K562 (cell line): ENCODE data around the gene CABP2. TPM values are rescaled to one million over a fixed set of nuclear protein-coding genes. Genes with fewer than 3 reads are reported as not detected.
A peak's percentile ranks its signal among the peaks of the same experiment; 100 is the strongest.
"Not testable (repeated sequence)": the region's sequence is repeated elsewhere in the genome, so short reads cannot be mapped to it uniquely, and the experiment has no call there.

Experiments
- ATF1 ChIP-seq, 2 experiments: fragments of 450-650 bp in 1 of 2; IDR thresholded peaks; 2 replicates each; pipeline ENCODE4 v1.6.1; 2016; ENCODE audit warnings: missing compliant biosample characterization in 1 of 2, missing genetic modification characterization in 1 of 2
- CBFA2T3 ChIP-seq: fragments of 450-650 bp; IDR thresholded peaks from 2 replicates; pipeline ENCODE4 v1.6.1; 2017
- ESRRA ChIP-seq: fragments of 450-650 bp; IDR thresholded peaks from 2 replicates; pipeline ENCODE4 v1.6.1; 2014; ENCODE audit warnings: low read depth, mild to moderate bottlenecking, moderate library complexity, borderline replicate concordance
- FOSL1 ChIP-seq: fragments of 200-800 bp; sonication (Bioruptor generic); conservative IDR thresholded peaks from 2 replicates; pipeline ENCODE4 v1.6.1; 2016; ENCODE audit warnings: missing genetic modification characterization, missing compliant biosample characterization
- HSF4 ChIP-seq: fragments of 250-450 bp; sonication (Bioruptor Pico); IDR thresholded peaks from 2 replicates; pipeline ENCODE4 v2.1.2; 2022; ENCODE audit warnings: mild to moderate bottlenecking, moderate library complexity, borderline replicate concordance
- IFI16 ChIP-seq: fragments of 250-450 bp; sonication (Bioruptor Pico); IDR thresholded peaks from 2 replicates; pipeline ENCODE4 v2.1.2; 2022; ENCODE audit warnings: mild to moderate bottlenecking, inconsistent platforms
- JUND ChIP-seq, 2 experiments: IDR thresholded peaks; 2 replicates in 1 of 2; 3 replicates in 1 of 2; pipeline ENCODE4 v1.6.1; 2011; ENCODE audit warnings: borderline replicate concordance in 2 of 2, low read depth in 2 of 2, low read length in 2 of 2, improper control_type of control experiment in 1 of 2, missing biosample characterization in 1 of 2, missing genetic modification characterization in 1 of 2, missing genetic modification reagents in 1 of 2
- MGA ChIP-seq: fragments of 450-650 bp; IDR thresholded peaks from 2 replicates; pipeline ENCODE4 v1.6.1; 2016; ENCODE audit warnings: mild to moderate bottlenecking, moderate library complexity
- RFX7 ChIP-seq: fragments of 250-450 bp; sonication (Bioruptor Pico); IDR thresholded peaks from 2 replicates; pipeline ENCODE4 v1.5.1; 2021; ENCODE audit warnings: mild to moderate bottlenecking
- SMARCA4 ChIP-seq: fragments of 450-650 bp; IDR thresholded peaks from 2 replicates; pipeline ENCODE4 v1.6.1; 2016
- TAF9B ChIP-seq: fragments of 450-650 bp; IDR thresholded peaks from 2 replicates; pipeline ENCODE4 v1.6.1; 2018; ENCODE audit warnings: mild to moderate bottlenecking; ENCODE audit not compliant: partially characterized antibody
- TCFL5 ChIP-seq: fragments of 250-450 bp; sonication (Bioruptor Pico); conservative IDR thresholded peaks from 2 replicates; pipeline ENCODE4 v1.6.1; 2021; ENCODE audit warnings: mild to moderate bottlenecking, moderate library complexity, matching md5 sums
- ZFP1 ChIP-seq: fragments of 450-650 bp; formaldehyde crosslinking; IDR thresholded peaks from 2 replicates; pipeline ENCODE4 v1.4.0; 2020; ENCODE audit warnings: mild to moderate bottlenecking, mixed read lengths
- ZNF133 ChIP-seq: fragments of 250-450 bp; sonication (Bioruptor Pico); IDR thresholded peaks from 2 replicates; pipeline ENCODE4 v1.4.0; 2020; ENCODE audit warnings: mild to moderate bottlenecking
- ZNF561 ChIP-seq: fragments of 450-650 bp; formaldehyde crosslinking; conservative IDR thresholded peaks from 2 replicates; pipeline ENCODE4 v1.4.0; 2020; ENCODE audit warnings: mild to moderate bottlenecking, moderate library complexity
- ZNF589 ChIP-seq: fragments of 200-800 bp; sonication (Bioruptor generic); IDR thresholded peaks from 2 replicates; pipeline ENCODE4 v1.6.1; 2016; ENCODE audit warnings: low read depth, missing genetic modification characterization, missing compliant biosample characterization
- ZNF668 ChIP-seq: fragments of 250-450 bp; sonication (Bioruptor Pico); IDR thresholded peaks from 2 replicates; pipeline ENCODE4 v1.8.0; 2022; ENCODE audit warnings: mild to moderate bottlenecking, inconsistent platforms
- polyA plus RNA-seq, 8 experiments: library from polyadenylated mRNA; depleted of rRNA in 4 of 8; stranded (reverse) in 5 of 8; unstranded in 3 of 8; fragments of >200 nt; fragmentation: Nextera tagmentation in 2 of 8; fragmentation: Illumina TruSeq in 1 of 8; extraction: Ambion mirVana in 2 of 8; extraction: Trizol in 1 of 8; gene quantifications; 2 replicates each; pipeline versions ENCODE4 v1.2.1 to v1.2.3, GENCODE V29; 2011 to 2014; ENCODE audit warnings: inconsistent platforms in 1 of 8, missing spikeins in 1 of 8
- total RNA-seq, 7 experiments: library from RNA; depleted of rRNA in 6 of 7; stranded (reverse); fragments of >200 nt in 6 of 7; fragmentation: Illumina TruSeq in 2 of 7; extraction: Trizol in 2 of 7; gene quantifications; 2 replicates each; pipeline versions ENCODE4 v1.2.1 to v1.2.3, GENCODE V29; 2011 to 2021; ENCODE audit warnings: low replicate concordance in 1 of 7

The CABP2 gene
- total and polyA plus RNA-seq, 9 of the 15 experiments (the other 6 are each of a cell fraction or from before 2014, with no cell fraction given) = not detected

GRCh38 chr11:67563705-67564114, 40.5 kb upstream of the CABP2 start (continued):
- peak; percentile 72; the same call in 1 of the 2 replicates for TF ChIP-seq RFX7
- peak; percentile 94; the same call in 1 of the 2 replicates for TF ChIP-seq HSF4 (CRISPR knock-in tag)
- peak; percentile 98 for TF ChIP-seq FOSL1 (tag)
- peak; percentile 72 for TF ChIP-seq ESRRA
- peak; percentile 93 for TF ChIP-seq ZNF589 (CRISPR knock-in tag)
- not testable (repeated sequence) for TF ChIP-seq ATF1 (CRISPR knock-in tag; IDR thresholded peaks at IDR 0.05)
- peak; percentile 82 for TF ChIP-seq ATF1 (tag; IDR thresholded peaks at IDR 0.05)
- peak; percentile 12; the same call in 1 of the 2 replicates for TF ChIP-seq MGA
- 0 out of 2 replicates have a peak, but pooled peaks have one; percentile 67 for TF ChIP-seq ZFP1 (CRISPR knock-in tag)
- peak; percentile 51 for TF ChIP-seq TAF9B
- TF ChIP-seq ZNF133 (CRISPR knock-in tag) = peak; percentile 84; the same call in 1 of the 2 replicates
- TF ChIP-seq JUND (IDR thresholded peaks at IDR 0.05; ENCODE audit: borderline replicate concordance, low read depth, low read length) = peak; percentile 91
- TF ChIP-seq JUND (tag; IDR thresholded peaks at IDR 0.05; ENCODE audit: borderline replicate concordance, low read depth, low read length) = peak; percentile 91; the same call in 2 of the 3 replicates
- TF ChIP-seq CBFA2T3 = 0 out of 2 replicates have a peak, but pooled peaks have one; percentile 39
- TF ChIP-seq TCFL5 (CRISPR knock-in tag) = peak; percentile 72; the same call in 1 of the 2 replicates
- peak; percentile 79 for TF ChIP-seq SMARCA4
- TF ChIP-seq ZNF668 = peak; percentile 93
- TF ChIP-seq ZNF561 (CRISPR knock-in tag) = peak; percentile 76; the same call in 1 of the 2 replicates
- peak; percentile 83 for TF ChIP-seq IFI16 (CRISPR knock-in tag)
